GM23338 (cell line): ENCODE results near the gene CUX1. TPM values are rescaled to one million over a fixed set of nuclear protein-coding genes. Genes with fewer than 3 reads are reported as not detected.
A peak's percentile ranks its signal among the peaks of the same experiment; 100 is the strongest.

Experiments
- ATAC-seq: fragments of 200-7000 bp; cut with Tn5 transposase; 3 replicates; pipeline ENCODE4 v1.9.1; 2020
- DNase-seq: peaks from one replicate; pipeline ENCODE4 v3.0.0-alpha.2; 2015; ENCODE audit warnings: low spot score
- H2AFZ ChIP-seq: fragments of 200-600 bp; sonication (generic); 2 replicates; pipeline ENCODE4 v1.8.0; 2016; ENCODE audit warnings: antibody characterized with exemption, mild to moderate bottlenecking, moderate library complexity
- H3F3A ChIP-seq: fragments of 200-600 bp; sonication (generic); replicated peaks from 2 replicates; pipeline ENCODE4 v1.8.0; 2017; ENCODE audit warnings: antibody characterized with exemption, mixed run types, low read depth
- H3K27ac ChIP-seq: fragments of 200-600 bp; sonication (generic); 2 replicates; pipeline ENCODE4 v1.6.1; 2016; ENCODE audit warnings: low read depth
- H3K27me3 ChIP-seq: fragments of 200-600 bp; sonication (generic); 2 replicates; pipeline ENCODE4 v1.8.0; 2016; ENCODE audit warnings: mild to moderate bottlenecking, mixed run types, moderate library complexity; ENCODE audit not compliant: insufficient read depth
- H3K36me3 ChIP-seq: fragments of 200-600 bp; sonication (generic); 2 replicates; pipeline ENCODE4 v1.8.0; 2016; ENCODE audit warnings: mild to moderate bottlenecking; ENCODE audit not compliant: insufficient read depth
- H3K4me1 ChIP-seq: fragments of 200-600 bp; sonication (generic); 2 replicates; pipeline ENCODE4 v1.8.0; 2016; ENCODE audit warnings: mild to moderate bottlenecking, moderate library complexity; ENCODE audit not compliant: insufficient read depth
- H3K4me2 ChIP-seq: fragments of 200-600 bp; sonication (generic); 2 replicates; pipeline ENCODE4 v1.7.1; 2017; ENCODE audit warnings: mixed run types
- H3K4me3 ChIP-seq: fragments of 200-600 bp; sonication (generic); 2 replicates; pipeline ENCODE4 v1.6.1; 2016; ENCODE audit warnings: mixed run types
- H3K79me2 ChIP-seq: fragments of 200-600 bp; sonication (generic); replicated peaks from 2 replicates; pipeline ENCODE4 v1.8.0; 2017; ENCODE audit warnings: mild to moderate bottlenecking; ENCODE audit not compliant: insufficient read depth
- H3K9me2 ChIP-seq: fragments of 200-600 bp; sonication (generic); 2 replicates; pipeline ENCODE4 v1.8.0; 2017; ENCODE audit not compliant: insufficient read depth
- H4K20me1 ChIP-seq: fragments of 200-600 bp; sonication (generic); replicated peaks from 2 replicates; pipeline ENCODE4 v1.8.0; 2017; ENCODE audit warnings: mild to moderate bottlenecking; ENCODE audit not compliant: insufficient read depth
- H3K27ac Mint-ChIP-seq: 2 replicates; pipeline ENCODE4 v1.8.0; 2020; ENCODE audit warnings: inconsistent platforms, mild to moderate bottlenecking, moderate library complexity, mixed read lengths
- H3K27me3 Mint-ChIP-seq: 3 replicates; pipeline ENCODE4 v1.8.0; 2022; ENCODE audit warnings: low read depth, mild to moderate bottlenecking, moderate library complexity, mixed read lengths, inconsistent platforms; ENCODE audit not compliant: insufficient read depth, poor library complexity
- H3K36me3 Mint-ChIP-seq: 3 replicates; pipeline ENCODE4 v1.8.0; 2021; ENCODE audit warnings: low read depth, mild to moderate bottlenecking, inconsistent platforms, moderate library complexity, mixed read lengths
- H3K4me1 Mint-ChIP-seq: 3 replicates; pipeline ENCODE4 v1.8.0; 2020; ENCODE audit warnings: mild to moderate bottlenecking, inconsistent platforms, mixed read lengths
- H3K4me3 Mint-ChIP-seq: 3 replicates; pipeline ENCODE4 v1.8.0; 2021; ENCODE audit warnings: moderate library complexity, mild to moderate bottlenecking, inconsistent platforms, mixed read lengths
- H3K9me3 Mint-ChIP-seq: 3 replicates; pipeline ENCODE4 v1.8.0; 2020; ENCODE audit warnings: moderate library complexity, mild to moderate bottlenecking, inconsistent platforms, mixed read lengths
- CTCF ChIP-seq, 2 experiments: fragments of 200-600 bp in 1 of 2; sonication (generic) in 1 of 2; conservative IDR thresholded peaks; 2 replicates each; pipeline versions ENCODE4 v1.5.1 to v1.6.1; 2016 to 2017; ENCODE audit warnings: antibody characterized with exemption in 2 of 2, low read depth in 2 of 2, mild to moderate bottlenecking in 2 of 2, moderate library complexity in 1 of 2
- EZH2 ChIP-seq: fragments of 200-600 bp; sonication (generic); IDR thresholded peaks from one replicate; pipeline ENCODE4 v1.8.0; 2017; ENCODE audit warnings: antibody characterized with exemption, mild to moderate bottlenecking, low read depth; ENCODE audit not compliant: unreplicated experiment
- EZH2phosphoT487 ChIP-seq: fragments of 200-600 bp; sonication (generic); IDR thresholded peaks from one replicate; pipeline ENCODE4 v1.8.1; 2018; ENCODE audit warnings: antibody characterized with exemption; ENCODE audit not compliant: unreplicated experiment
- JUNB ChIP-seq: IDR thresholded peaks from one replicate; pipeline ENCODE4 v1.6.1; 2016; ENCODE audit warnings: antibody characterized with exemption; ENCODE audit not compliant: unreplicated experiment
- NANOG ChIP-seq: IDR thresholded peaks from 2 replicates; pipeline ENCODE4 v1.6.1; 2016; ENCODE audit warnings: antibody characterized with exemption, borderline replicate concordance
- POLR2AphosphoS5 ChIP-seq: IDR thresholded peaks from 2 replicates; pipeline ENCODE4 v1.6.1; 2016; ENCODE audit warnings: antibody characterized with exemption, low read depth
- ZNF331 ChIP-seq: fragments of 250-450 bp; sonication (Bioruptor Pico); IDR thresholded peaks from 2 replicates; pipeline ENCODE4 v1.5.0; 2020; ENCODE audit warnings: low read depth, mild to moderate bottlenecking, moderate library complexity
- polyA plus RNA-seq: library from polyadenylated mRNA; unstranded; fragments of >200 nt; fragmentation: Nextera tagmentation; extraction: Ambion mirVana; gene quantifications from 2 replicates; pipeline ENCODE4 v1.2.1, GENCODE V29; 2016
- total RNA-seq: library from RNA; depleted of rRNA; stranded (reverse); fragments of >200 nt; shearing (Covaris generic); gene quantifications from 2 replicates; pipeline ENCODE4 v1.2.3, GENCODE V29; 2014
- TF ChIP-seq, protein P1 (sequence below): IDR thresholded peaks from 2 replicates; pipeline ENCODE4 v1.6.1; 2016; ENCODE audit warnings: antibody characterized with exemption
- TF ChIP-seq, protein P2 (sequence below): fragments of 250-450 bp; sonication (Bioruptor Pico); IDR thresholded peaks from 2 replicates; pipeline ENCODE4 v1.5.0; 2020; ENCODE audit warnings: mild to moderate bottlenecking, moderate library complexity

CUX1 gene
- total and polyA plus RNA-seq, 2 experiments from 2014 or later: 49.9 to 64.0 TPM

DNA sequence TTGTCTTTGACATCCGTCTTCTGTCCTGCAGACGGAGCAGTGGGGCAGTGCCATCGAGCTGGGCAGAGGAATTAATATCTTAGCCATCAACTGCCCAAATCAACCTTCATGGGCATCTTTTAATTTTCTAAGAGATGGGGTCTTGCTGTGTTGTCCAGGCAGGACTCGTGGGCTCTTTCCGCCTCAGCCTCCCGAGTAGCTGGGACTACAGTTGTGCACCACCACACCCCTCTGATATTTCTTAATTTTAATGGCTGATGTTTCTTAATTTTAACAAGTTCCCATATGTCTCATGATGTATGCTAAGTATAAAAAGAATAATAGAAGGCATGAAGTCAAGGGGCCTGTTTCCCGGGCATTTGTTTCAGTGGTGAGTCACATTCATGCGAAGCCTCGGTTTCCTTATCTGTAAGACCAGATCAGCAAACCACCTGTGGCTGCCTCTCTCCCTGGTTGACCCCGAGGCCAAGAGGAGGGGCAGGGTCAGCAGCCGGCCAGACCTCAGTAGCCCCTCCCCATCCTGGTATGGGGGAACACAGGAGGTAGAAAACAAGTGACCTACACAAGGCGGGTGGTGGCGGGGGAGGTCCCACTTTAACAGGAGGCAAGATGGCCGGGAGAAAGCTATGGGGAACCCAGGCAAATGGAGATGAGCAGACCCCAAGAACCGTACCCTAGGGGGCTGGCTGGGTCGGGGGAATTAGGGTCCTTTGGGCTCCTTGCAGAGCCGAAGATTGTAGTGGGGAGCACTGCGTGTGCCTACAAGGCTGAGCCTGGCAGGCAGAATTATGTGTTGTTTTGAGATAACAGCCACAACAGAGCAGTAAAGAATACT, 85.5 kb downstream of the CUX1 start:
- TF ChIP-seq CTCF (conservative IDR thresholded peaks at IDR 0.05; ENCODE audit: low read depth in 2 of 2): no peak
- TF ChIP-seq JUNB: no peak
- TF ChIP-seq EZH2phosphoT487: no peak
- TF ChIP-seq POLR2AphosphoS5: no peak
- TF ChIP-seq, protein P1, sequence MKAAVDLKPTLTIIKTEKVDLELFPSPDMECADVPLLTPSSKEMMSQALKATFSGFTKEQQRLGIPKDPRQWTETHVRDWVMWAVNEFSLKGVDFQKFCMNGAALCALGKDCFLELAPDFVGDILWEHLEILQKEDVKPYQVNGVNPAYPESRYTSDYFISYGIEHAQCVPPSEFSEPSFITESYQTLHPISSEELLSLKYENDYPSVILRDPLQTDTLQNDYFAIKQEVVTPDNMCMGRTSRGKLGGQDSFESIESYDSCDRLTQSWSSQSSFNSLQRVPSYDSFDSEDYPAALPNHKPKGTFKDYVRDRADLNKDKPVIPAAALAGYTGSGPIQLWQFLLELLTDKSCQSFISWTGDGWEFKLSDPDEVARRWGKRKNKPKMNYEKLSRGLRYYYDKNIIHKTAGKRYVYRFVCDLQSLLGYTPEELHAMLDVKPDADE: no peak
- TF ChIP-seq, protein P2, sequence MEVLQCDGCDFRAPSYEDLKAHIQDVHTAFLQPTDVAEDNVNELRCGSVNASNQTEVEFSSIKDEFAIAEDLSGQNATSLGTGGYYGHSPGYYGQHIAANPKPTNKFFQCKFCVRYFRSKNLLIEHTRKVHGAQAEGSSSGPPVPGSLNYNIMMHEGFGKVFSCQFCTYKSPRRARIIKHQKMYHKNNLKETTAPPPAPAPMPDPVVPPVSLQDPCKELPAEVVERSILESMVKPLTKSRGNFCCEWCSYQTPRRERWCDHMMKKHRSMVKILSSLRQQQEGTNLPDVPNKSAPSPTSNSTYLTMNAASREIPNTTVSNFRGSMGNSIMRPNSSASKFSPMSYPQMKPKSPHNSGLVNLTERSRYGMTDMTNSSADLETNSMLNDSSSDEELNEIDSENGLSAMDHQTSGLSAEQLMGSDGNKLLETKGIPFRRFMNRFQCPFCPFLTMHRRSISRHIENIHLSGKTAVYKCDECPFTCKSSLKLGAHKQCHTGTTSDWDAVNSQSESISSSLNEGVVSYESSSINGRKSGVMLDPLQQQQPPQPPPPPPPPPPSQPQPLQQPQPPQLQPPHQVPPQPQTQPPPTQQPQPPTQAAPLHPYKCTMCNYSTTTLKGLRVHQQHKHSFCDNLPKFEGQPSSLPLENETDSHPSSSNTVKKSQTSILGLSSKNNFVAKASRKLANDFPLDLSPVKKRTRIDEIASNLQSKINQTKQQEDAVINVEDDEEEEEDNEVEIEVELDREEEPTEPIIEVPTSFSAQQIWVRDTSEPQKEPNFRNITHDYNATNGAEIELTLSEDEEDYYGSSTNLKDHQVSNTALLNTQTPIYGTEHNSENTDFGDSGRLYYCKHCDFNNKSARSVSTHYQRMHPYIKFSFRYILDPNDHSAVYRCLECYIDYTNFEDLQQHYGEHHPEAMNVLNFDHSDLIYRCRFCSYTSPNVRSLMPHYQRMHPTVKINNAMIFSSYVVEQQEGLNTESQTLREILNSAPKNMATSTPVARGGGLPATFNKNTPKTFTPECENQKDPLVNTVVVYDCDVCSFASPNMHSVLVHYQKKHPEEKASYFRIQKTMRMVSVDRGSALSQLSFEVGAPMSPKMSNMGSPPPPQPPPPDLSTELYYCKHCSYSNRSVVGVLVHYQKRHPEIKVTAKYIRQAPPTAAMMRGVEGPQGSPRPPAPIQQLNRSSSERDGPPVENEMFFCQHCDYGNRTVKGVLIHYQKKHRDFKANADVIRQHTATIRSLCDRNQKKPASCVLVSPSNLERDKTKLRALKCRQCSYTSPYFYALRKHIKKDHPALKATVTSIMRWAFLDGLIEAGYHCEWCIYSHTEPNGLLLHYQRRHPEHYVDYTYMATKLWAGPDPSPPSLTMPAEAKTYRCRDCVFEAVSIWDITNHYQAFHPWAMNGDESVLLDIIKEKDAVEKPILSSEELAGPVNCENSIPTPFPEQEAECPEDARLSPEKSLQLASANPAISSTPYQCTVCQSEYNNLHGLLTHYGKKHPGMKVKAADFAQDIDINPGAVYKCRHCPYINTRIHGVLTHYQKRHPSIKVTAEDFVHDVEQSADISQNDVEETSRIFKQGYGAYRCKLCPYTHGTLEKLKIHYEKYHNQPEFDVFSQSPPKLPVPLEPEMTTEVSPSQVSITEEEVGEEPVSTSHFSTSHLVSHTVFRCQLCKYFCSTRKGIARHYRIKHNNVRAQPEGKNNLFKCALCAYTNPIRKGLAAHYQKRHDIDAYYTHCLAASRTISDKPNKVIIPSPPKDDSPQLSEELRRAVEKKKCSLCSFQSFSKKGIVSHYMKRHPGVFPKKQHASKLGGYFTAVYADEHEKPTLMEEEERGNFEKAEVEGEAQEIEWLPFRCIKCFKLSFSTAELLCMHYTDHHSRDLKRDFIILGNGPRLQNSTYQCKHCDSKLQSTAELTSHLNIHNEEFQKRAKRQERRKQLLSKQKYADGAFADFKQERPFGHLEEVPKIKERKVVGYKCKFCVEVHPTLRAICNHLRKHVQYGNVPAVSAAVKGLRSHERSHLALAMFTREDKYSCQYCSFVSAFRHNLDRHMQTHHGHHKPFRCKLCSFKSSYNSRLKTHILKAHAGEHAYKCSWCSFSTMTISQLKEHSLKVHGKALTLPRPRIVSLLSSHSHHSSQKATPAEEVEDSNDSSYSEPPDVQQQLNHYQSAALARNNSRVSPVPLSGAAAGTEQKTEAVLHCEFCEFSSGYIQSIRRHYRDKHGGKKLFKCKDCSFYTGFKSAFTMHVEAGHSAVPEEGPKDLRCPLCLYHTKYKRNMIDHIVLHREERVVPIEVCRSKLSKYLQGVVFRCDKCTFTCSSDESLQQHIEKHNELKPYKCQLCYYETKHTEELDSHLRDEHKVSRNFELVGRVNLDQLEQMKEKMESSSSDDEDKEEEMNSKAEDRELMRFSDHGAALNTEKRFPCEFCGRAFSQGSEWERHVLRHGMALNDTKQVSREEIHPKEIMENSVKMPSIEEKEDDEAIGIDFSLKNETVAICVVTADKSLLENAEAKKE (CRISPR knock-in tag): no peak
- TF ChIP-seq NANOG: no peak
- TF ChIP-seq ZNF331 (CRISPR knock-in tag): no peak
- TF ChIP-seq EZH2: no peak
- Mint-ChIP-seq H3K9me3 (no peaks in the 10 kb centered on the region), H3K4me3 (no peak overlapping the region), H3K27ac (no peak overlapping the region), H3K4me1 (peaks cover 26% of the 10 kb centered on the region), H3K27me3 (peaks cover 8% of the 10 kb centered on the region), H3K36me3 (peaks cover 5% of the 10 kb centered on the region; the same call in 2 of the 3 replicates)
- no peak overlapping the region for H3K4me2 ChIP-seq
- H3K4me1 ChIP-seq: peaks cover 10% of the 10 kb centered on the region; the same call in 1 of the 2 replicates
- ATAC-seq (peak; percentile 52), DNase-seq (no peak)
- no peaks in the 10 kb centered on the region for H3K9me2 ChIP-seq
- H3K27me3 ChIP-seq: no peaks in the 10 kb centered on the region
- H3K4me3 ChIP-seq: no peak overlapping the region
- H4K20me1 ChIP-seq: peaks cover 66% of the 10 kb centered on the region
- peak overlapping the region; percentile 47; the same call in 1 of the 2 replicates for H3K27ac ChIP-seq
- H3F3A ChIP-seq: no peaks in the 10 kb centered on the region
- H3K36me3 ChIP-seq: no peaks in the 10 kb centered on the region
- peaks cover 100% of the 10 kb centered on the region for H3K79me2 ChIP-seq
- H2AFZ ChIP-seq: no peak overlapping the region
